IgD-negative memory B cell (primary cell): ENCODE data around the gene PRSS1. TPM values are rescaled to one million over a fixed set of nuclear protein-coding genes. Genes with fewer than 3 reads are reported as not detected.
"Not testable (repeated sequence)": the region's sequence is repeated elsewhere in the genome, so short reads cannot be mapped to it uniquely, and the experiment has no call there.

ENCODE experiments used
- H3K27ac Mint-ChIP-seq, 3 donors: one replicate each; pipeline ENCODE4 v1.8.0; 2020 to 2022; ENCODE audit warnings: mild to moderate bottlenecking in 3 of 3, mixed read lengths in 3 of 3, moderate library complexity in 1 of 3
- H3K27me3 Mint-ChIP-seq: one replicate; pipeline ENCODE4 v1.8.0; 2021; ENCODE audit warnings: mixed read lengths
- H3K36me3 Mint-ChIP-seq: one replicate; pipeline ENCODE4 v1.8.0; 2020; ENCODE audit warnings: mild to moderate bottlenecking, mixed read lengths
- H3K4me1 Mint-ChIP-seq, 3 donors: one replicate each; pipeline ENCODE4 v1.8.0; 2020 to 2022; ENCODE audit warnings: mixed read lengths in 3 of 3, mild to moderate bottlenecking in 1 of 3
- H3K4me3 Mint-ChIP-seq, 4 donors: one replicate each; pipeline ENCODE4 v1.8.0; 2020 to 2022; ENCODE audit warnings: mild to moderate bottlenecking in 4 of 4, mixed read lengths in 4 of 4, moderate library complexity in 3 of 4
- H3K9me3 Mint-ChIP-seq, 3 donors: one replicate each; pipeline ENCODE4 v1.8.0; 2020 to 2021; ENCODE audit warnings: mixed read lengths in 3 of 3, mild to moderate bottlenecking in 1 of 3
- polyA plus RNA-seq: library from polyadenylated mRNA; unstranded; fragments of 300-500 nt; fragmentation: Illumina TruSeq; gene quantifications from one replicate; pipeline ENCODE4 v1.2.3, GENCODE V29; 2021

The PRSS1 gene
- polyA plus RNA-seq, 1 donor from 2014 or later = not detected

DNA sequence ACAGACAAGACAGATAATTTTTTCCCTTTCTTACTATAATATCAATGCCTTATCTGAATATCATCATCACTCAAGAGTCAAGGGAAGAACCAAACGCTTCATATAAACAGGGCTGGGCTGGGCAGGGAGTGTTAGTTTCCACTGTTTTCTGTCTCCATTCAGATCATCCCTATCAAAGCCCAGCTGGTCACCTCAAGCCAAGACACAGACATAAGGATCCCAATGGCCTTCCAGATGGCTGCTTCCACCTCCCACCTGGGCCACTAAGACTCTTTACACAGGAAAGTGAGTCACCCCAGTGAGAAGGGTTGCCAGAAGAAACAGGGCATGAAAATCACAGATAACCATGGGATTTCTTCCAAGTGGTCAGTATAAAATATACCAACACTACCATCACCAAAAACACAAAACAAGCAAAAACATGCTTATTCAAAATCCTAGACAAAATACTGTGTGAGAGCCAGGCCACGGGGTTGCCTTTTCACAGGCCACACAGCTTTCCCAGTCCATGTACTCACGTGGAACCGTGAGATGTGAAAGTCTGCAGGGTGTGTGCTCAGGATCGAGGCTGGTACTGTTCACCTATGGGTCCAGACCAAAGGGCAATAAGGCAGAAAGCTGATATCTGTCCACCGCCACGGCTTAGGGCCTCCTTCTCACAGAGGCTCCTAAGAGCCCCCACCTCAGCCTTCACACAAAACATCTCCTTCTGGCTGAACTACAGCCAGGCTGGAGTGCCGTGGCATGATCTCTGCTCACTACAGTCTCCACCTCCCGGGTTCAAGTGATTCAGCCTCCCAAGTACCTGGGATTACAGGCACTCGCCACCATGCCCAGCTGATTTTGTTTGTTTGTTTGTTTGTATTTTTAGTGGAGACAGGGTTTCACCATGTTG, 5.7 kb downstream of the PRSS1 start:
- H3K27me3 Mint-ChIP-seq = peaks cover 1% of the 10 kb centered on the region
- no peaks in the 10 kb centered on the region for H3K4me1 Mint-ChIP-seq
- H3K9me3 Mint-ChIP-seq = peaks cover 3 to 4% (median 3%) of the 10 kb centered on the region in 3 donors
- no peak overlapping the region for H3K4me3 Mint-ChIP-seq
- peaks cover 2% of the 10 kb centered on the region for H3K36me3 Mint-ChIP-seq
- no peak overlapping the region for H3K27ac Mint-ChIP-seq

DNA sequence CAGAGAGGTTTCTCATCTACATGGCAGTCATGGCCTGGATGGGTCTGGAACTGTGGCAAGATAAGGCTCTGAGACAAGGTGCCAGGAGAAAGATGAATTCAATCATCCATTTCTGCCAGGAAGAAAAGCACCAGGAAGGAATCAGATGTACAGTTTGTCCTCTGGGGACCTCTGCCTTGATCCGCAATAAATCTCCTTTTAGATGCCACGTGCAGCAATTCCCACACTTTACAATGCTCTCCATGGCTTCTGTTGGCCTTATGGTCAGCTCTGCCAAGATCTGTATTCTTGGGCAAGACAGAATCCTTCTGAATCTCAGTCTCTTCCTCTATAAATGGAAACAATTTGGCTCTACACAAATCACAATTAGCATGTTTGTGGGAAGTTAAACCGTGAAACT, 9.0 kb downstream of the PRSS1 start:
- H3K9me3 Mint-ChIP-seq, H3K4me3 Mint-ChIP-seq, H3K27me3 Mint-ChIP-seq, H3K36me3 Mint-ChIP-seq, H3K4me1 Mint-ChIP-seq, H3K27ac Mint-ChIP-seq: not testable (repeated sequence)

- peak overlapping the region in 1 of 4 donors; percentile 43 for H3K4me3 Mint-ChIP-seq
- H3K4me1 Mint-ChIP-seq = no peaks in the 10 kb centered on the region
- peaks cover 3 to 4% (median 3%) of the 10 kb centered on the region in 3 donors for H3K9me3 Mint-ChIP-seq
- H3K27ac Mint-ChIP-seq = no peak overlapping the region
- H3K36me3 Mint-ChIP-seq = no peaks in the 10 kb centered on the region
- no peaks in the 10 kb centered on the region for H3K27me3 Mint-ChIP-seq
These were observed 10.2 kb downstream of the PRSS1 start for GRCh38 chr7:142759433-142759832.

DNA sequence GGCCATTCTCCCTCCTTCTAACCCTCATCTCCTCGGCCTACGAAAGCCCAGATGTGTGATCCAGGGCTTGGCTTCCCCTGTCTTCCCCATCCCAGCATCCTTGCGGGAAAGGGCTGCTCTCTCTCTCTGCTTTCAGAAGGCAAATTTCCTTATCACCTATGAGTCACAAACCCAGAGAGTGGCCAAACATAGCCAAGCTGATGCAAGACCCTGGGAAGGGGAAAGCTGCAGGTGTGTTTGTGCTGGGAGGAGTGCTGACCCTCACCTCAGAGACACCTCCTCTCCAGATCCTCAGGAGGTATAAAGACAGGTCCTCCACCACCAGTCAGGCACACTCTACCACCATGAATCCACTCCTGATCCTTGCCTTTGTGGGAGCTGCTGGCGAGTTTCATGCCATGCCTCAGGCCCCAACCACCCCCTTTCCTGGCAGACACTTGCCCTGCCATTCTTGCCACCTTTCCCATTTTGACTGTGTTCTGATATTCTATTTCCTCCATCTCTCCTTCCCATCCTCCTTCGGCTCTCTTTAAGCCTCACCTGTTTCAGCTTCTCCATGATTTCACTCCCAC, 10.9 kb downstream of the PRSS1 start:
- H3K36me3 Mint-ChIP-seq = no peaks in the 10 kb centered on the region
- H3K4me3 Mint-ChIP-seq = no peak overlapping the region
- H3K4me1 Mint-ChIP-seq = no peaks in the 10 kb centered on the region
- H3K27ac Mint-ChIP-seq = no peak overlapping the region
- H3K9me3 Mint-ChIP-seq = peaks cover 3 to 4% (median 3%) of the 10 kb centered on the region in 3 donors
- no peaks in the 10 kb centered on the region for H3K27me3 Mint-ChIP-seq

GRCh38 chr7:142761606-142762005, 12.3 kb downstream of the PRSS1 start:
- not testable (repeated sequence) for H3K36me3 Mint-ChIP-seq, H3K27ac Mint-ChIP-seq, H3K27me3 Mint-ChIP-seq, H3K4me3 Mint-ChIP-seq, H3K4me1 Mint-ChIP-seq, H3K9me3 Mint-ChIP-seq

GRCh38 chr7:142762104-142762503, 12.8 kb downstream of the PRSS1 start:
- H3K9me3 Mint-ChIP-seq = peaks cover 0 to 2% (median 0%) of the 10 kb centered on the region in 3 donors
- H3K36me3 Mint-ChIP-seq = no peaks in the 10 kb centered on the region
- H3K27ac Mint-ChIP-seq = no peak overlapping the region
- no peak overlapping the region for H3K4me3 Mint-ChIP-seq
- H3K4me1 Mint-ChIP-seq = no peaks in the 10 kb centered on the region
- no peaks in the 10 kb centered on the region for H3K27me3 Mint-ChIP-seq

- no peak overlapping the region for H3K27ac Mint-ChIP-seq
- peaks cover 9 to 16% (median 13%) of the 10 kb centered on the region in 3 donors for H3K4me1 Mint-ChIP-seq
- peaks cover 5% of the 10 kb centered on the region for H3K27me3 Mint-ChIP-seq
- H3K36me3 Mint-ChIP-seq = no peaks in the 10 kb centered on the region
- no peaks in the 10 kb centered on the region for H3K9me3 Mint-ChIP-seq
- H3K4me3 Mint-ChIP-seq = no peak overlapping the region
These were observed 18.2 kb downstream of the PRSS1 start for GRCh38 chr7:142767451-142767850.

DNA sequence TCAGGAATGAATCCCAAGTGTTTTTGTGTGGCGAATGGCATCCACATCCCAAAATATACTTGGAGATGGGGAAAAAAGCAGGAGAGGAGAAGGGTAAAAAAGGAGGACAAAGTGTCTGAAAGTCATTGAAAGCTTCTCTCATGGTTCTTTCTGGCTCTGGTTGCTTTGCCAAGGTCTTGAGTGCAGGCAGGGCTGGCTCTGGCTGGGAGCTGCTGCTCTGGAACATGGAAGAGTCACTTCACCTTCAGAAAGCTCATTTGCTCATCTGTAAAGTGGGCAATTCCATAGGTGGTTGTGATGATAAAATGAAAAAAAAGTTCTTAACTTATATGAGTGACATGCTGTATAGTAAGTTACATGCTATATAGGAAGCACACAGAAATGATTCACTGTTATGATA, 18.6 kb downstream of the PRSS1 start:
- Mint-ChIP-seq H3K9me3 (no peaks in the 10 kb centered on the region), H3K27ac (no peak overlapping the region), H3K4me1 (peaks cover 9 to 16% (median 13%) of the 10 kb centered on the region in 3 donors)

DNA sequence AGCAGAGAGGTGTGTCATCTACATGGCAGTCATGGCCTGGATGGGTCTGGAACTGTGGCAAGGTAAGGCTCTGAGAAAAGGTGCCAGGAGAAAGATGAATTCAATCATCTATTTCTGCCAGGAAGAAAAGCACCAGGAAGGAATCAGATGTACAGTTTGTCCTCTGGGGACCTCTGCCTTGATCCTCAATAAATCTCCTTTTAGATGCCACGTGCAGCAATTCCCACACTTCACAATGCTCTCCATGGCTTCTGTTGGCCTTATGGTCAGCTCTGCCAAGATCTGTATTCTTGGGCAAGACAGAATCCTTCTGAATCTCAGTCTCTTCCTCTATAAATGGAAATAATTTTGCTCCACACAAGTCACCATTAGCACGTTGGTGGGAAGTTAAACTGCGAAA, 19.6 kb downstream of the PRSS1 start:
- not testable (repeated sequence) for H3K27me3 Mint-ChIP-seq, H3K27ac Mint-ChIP-seq, H3K4me3 Mint-ChIP-seq

More for the DNA sequence above, 18.6 kb downstream of the PRSS1 start:
- H3K36me3 Mint-ChIP-seq = no peaks in the 10 kb centered on the region
- peaks cover 5% of the 10 kb centered on the region for H3K27me3 Mint-ChIP-seq
- H3K4me3 Mint-ChIP-seq = no peak overlapping the region

GRCh38 chr7:142770661-142771352, 21.5 kb downstream of the PRSS1 start, which contains the start of gene PRSS2:
PRSS2 (plus strand) TSS chr7:142770970; CDS start chr7:142770983, 13 bp downstream.
- H3K4me3 Mint-ChIP-seq = peak within 1 kb of the TSS in 2 of 4 donors; percentile 18 to 47
- H3K9me3 Mint-ChIP-seq = no peaks in the 10 kb centered on the region
- H3K27ac Mint-ChIP-seq = peak within 1 kb of the TSS in 1 of 3 donors; percentile 17
- peaks cover 5% of the 10 kb centered on the region for H3K27me3 Mint-ChIP-seq
- H3K4me1 Mint-ChIP-seq = peaks cover 9 to 16% (median 13%) of the 10 kb centered on the region in 3 donors
- no peaks in the 10 kb centered on the region for H3K36me3 Mint-ChIP-seq

More for the DNA sequence above, 19.6 kb downstream of the PRSS1 start:
- H3K9me3 Mint-ChIP-seq, H3K36me3 Mint-ChIP-seq: not testable (repeated sequence)
- peaks cover 9 to 16% (median 13%) of the 10 kb centered on the region in 3 donors for H3K4me1 Mint-ChIP-seq

GRCh38 chr7:142771353-142771723, 22.1 kb downstream of the PRSS1 start:
- Mint-ChIP-seq H3K4me3 (peak overlapping the region in 1 of 4 donors; percentile 18), H3K27ac (peak overlapping the region in 1 of 3 donors; percentile 9), H3K4me1 (peaks cover 9 to 16% (median 13%) of the 10 kb centered on the region in 3 donors), H3K27me3 (peaks cover 5% of the 10 kb centered on the region), H3K9me3 (no peaks in the 10 kb centered on the region), H3K36me3 (no peaks in the 10 kb centered on the region)

GRCh38 chr7:142772051-142772450, 22.8 kb downstream of the PRSS1 start:
- no peaks in the 10 kb centered on the region for H3K9me3 Mint-ChIP-seq
- H3K27me3 Mint-ChIP-seq = peaks cover 5% of the 10 kb centered on the region
- H3K4me3 Mint-ChIP-seq = no peak overlapping the region
- H3K27ac Mint-ChIP-seq = no peak overlapping the region
- H3K36me3 Mint-ChIP-seq = no peaks in the 10 kb centered on the region
- peaks cover 9 to 16% (median 13%) of the 10 kb centered on the region in 3 donors for H3K4me1 Mint-ChIP-seq

DNA sequence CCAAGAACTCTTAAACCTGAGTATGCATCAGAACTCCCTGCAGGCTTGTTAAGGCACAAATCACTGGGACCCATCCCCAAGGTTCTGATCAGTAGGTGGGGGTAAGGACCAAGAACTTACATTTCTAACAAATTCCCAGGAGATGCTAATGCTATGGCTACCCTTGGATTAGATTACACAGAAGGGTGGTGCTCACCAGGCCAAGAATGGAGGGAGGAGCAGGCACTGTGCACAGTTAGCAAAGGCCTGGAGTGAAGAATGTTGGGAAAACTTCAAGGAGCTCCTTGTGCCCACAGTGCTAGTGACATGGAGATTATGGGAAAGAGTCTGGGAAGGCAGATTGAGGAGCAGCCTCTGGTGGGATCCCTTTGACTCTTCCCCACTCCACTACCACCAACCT, 23.4 kb downstream of the PRSS1 start:
- peak overlapping the region in 1 of 3 donors; percentile 69 for H3K27ac Mint-ChIP-seq
- H3K4me3 Mint-ChIP-seq = no peak overlapping the region
- H3K4me1 Mint-ChIP-seq = peaks cover 9 to 16% (median 16%) of the 10 kb centered on the region in 3 donors
- H3K36me3 Mint-ChIP-seq = no peaks in the 10 kb centered on the region
- peaks cover 5% of the 10 kb centered on the region for H3K27me3 Mint-ChIP-seq
- H3K9me3 Mint-ChIP-seq = no peaks in the 10 kb centered on the region

GRCh38 chr7:142773230-142773629, 24.0 kb downstream of the PRSS1 start:
- peak overlapping the region in 1 of 4 donors; percentile 50 for H3K4me3 Mint-ChIP-seq
- H3K27me3 Mint-ChIP-seq = peaks cover 4% of the 10 kb centered on the region
- H3K4me1 Mint-ChIP-seq = peaks cover 9 to 16% (median 16%) of the 10 kb centered on the region in 3 donors
- H3K36me3 Mint-ChIP-seq = peaks cover under 1% of the 10 kb centered on the region
- no peaks in the 10 kb centered on the region for H3K9me3 Mint-ChIP-seq
- no peak overlapping the region for H3K27ac Mint-ChIP-seq
